ENCODE measurements around the gene C17orf67.

Gene C17orf67

GRCh38 chr17:56809820-56810179 is 23.9 kb downstream of the C17orf67 start:
- DNase-seq (ENCODE audit: extremely low read depth in 1 of 2, low read depth in 1 of 2): no peak

- DNase-seq (ENCODE audit: extremely low read depth in 1 of 2, low read depth in 1 of 2): no peak
These were observed 24.5 kb downstream of the C17orf67 start for GRCh38 chr17:56809106-56809819.

- DNase-seq (ENCODE audit: extremely low read depth in 1 of 2, low read depth in 1 of 2): no peak
These were observed 25.2 kb downstream of the C17orf67 start for GRCh38 chr17:56808503-56808902.

GRCh38 chr17:56807723-56808122 is 26.0 kb downstream of the C17orf67 start:
- no peak for DNase-seq (ENCODE audit: extremely low read depth in 1 of 2, low read depth in 1 of 2)

DNA sequence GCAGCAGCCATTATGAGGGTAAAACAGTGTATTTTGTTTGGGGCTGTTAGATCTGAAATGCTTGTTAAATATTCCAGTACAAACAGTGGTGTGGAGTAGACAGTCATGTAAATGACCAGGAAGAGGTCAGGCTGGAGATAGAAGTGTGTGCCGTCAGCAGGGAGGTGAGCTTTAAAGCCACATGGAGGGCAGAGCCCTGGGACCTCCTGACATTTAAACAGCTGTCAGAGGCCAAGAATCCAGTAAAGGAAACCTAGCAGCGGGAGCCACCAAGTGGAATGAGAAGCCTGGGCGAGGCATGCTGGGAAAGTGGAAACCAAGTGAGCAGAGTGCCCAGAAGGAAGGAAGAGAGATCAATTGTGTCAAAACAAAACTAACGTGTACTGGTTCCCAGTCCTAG is 26.8 kb downstream of the C17orf67 start:
- DNase-seq (ENCODE audit: extremely low read depth in 1 of 2, low read depth in 1 of 2): no peak

- no peak for DNase-seq (ENCODE audit: extremely low read depth in 1 of 2, low read depth in 1 of 2)
These were observed 29.3 kb downstream of the C17orf67 start for GRCh38 chr17:56804454-56804853.

- no peak for DNase-seq (ENCODE audit: extremely low read depth in 1 of 2, low read depth in 1 of 2)
These were observed 30.6 kb downstream of the C17orf67 start for GRCh38 chr17:56803071-56803470.

DNA sequence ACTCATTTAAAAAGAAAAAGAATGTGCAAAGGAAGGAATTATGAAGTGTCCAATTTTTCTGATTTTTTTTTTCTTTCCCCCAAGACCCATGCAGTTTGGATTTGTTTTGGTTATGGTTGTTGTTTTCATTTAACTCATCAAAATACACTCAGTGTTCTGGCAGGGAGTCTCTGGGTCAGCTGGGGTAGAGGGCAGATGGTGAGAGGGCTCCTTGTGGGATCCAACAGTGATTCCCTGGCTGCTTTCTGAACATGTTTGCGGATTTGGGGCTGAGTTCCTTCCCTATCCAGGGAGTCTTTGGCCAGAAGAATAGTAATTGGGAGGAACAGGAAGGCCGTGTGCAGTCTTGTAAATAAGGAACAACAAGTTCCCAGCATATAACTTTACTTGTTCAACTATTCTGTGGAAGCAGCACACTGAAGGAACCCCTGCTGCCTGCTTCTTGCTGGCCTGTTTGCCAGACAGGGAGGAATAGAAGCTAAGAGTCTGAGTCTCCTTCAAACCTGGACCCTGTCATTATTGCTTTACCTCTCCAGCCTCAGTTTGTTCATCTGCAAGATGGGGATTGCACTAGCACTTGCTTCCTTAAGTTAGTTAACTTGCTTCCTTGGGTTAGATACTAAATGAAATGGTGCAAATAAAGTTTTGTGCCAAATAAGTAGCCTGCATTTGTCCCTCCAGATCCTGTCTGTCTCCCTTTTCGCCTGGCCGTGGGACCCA is 32.1 kb downstream of the C17orf67 start:
- DNase-seq (ENCODE audit: extremely low read depth in 1 of 2, low read depth in 1 of 2): no peak

DNA sequence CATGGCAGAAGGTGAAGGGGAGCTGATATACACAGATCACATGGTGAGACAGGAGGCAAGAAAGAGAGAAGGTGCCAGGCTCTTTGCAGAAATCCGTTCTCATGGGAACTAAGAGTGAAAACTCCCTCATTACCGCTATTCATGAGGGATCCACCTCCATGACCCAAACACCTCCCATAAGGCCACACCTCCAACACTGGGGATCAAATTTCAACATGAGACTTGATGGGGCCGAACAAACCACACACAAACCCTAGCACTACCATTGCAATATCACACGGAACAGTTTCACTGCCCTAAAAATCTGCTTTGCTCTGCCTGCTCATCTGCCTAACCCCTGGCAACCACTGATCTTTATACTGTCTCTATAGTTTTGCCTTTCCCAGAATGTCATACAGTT is 34.8 kb downstream of the C17orf67 start:
- no peak for DNase-seq (ENCODE audit: extremely low read depth in 1 of 2, low read depth in 1 of 2)

DNA sequence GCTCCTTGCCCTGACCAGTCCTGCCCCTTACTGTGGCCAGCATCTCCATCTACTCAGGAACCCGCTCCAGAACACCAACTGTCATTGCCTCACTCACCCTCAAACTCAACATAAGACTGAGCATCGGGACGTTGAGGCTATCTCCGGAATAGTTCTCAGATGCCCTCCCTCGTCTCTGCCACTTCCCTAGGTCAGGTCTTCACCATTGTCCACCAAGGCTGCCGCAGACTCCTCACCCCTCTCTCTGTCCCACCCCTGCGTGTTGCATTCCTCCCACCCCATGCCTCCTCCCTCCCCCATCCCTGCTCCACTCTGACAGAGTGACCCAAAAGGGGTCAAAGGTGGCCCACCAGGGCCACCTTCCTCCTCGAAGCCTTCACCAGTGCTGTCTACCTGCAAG is 37.2 kb downstream of the C17orf67 start:
- no peak for DNase-seq (ENCODE audit: extremely low read depth in 1 of 2, low read depth in 1 of 2)

DNA sequence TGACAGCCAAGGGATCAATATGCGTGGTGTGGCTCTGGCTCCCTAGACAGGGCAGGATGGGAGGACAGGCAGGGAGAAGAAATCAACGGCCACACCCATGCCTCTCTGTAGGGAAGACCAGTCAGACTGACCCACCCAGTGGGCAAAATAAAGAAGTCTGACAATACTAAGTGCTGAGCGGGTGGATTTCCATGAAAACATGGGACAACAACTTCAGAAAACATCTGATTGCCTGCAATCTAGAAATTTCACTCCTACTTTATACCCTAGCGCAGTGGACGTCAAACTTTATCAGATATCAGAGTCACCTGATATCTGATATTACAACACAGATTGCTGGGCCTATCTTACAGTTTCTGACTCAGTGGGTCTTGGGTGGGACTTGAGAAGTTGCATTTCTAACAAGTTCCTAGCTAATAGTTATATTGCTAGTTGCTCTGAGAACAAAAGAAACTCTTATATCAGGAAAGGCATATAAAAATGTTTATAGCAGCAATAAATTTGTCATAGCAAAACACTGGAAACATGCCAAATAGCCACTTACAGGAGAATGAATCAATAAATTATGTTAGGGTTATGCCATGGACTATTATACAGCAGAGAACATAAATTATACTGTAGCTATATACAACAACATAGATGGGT is 38.4 kb downstream of the C17orf67 start:
- DNase-seq (ENCODE audit: extremely low read depth in 1 of 2, low read depth in 1 of 2): no peak

DNA sequence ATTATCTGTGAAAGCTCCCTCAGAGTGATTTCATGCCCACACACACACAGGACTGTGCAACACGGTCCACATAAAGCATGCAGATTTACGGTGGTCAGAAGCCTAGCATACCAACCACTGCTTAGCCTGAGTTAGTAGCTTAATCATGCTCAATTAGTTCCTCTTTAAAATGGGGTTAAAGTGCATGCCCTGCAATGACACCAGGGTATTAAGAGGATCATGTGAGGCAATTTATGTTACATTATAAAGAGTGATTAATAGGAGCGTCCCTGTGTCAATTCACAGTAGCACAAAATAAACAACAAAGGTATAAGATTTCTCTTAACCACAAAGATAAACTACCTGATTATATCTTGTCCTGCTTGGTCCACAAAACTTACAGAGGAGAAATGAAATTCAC is 39.8 kb downstream of the C17orf67 start:
- DNase-seq (ENCODE audit: extremely low read depth in 1 of 2, low read depth in 1 of 2): no peak

DNA sequence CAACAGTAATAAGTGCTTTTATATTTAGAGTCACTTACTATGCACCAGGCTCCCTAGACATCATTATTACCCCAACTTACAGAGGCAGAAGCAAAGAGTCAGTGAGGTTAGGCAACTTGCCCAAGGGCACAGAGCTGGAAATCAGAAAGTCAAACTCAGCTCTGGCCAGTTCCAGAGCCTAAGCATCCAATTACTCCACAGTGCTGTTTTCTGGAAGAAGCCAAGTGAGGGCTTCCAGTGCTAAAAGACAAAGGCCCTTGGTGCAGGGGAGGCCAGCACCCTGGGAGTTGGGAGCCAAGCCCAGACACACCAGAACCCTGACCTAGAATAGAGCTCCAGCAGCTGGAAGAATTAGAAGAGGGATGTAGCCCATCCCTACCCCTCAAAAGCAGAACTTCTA is 40.2 kb downstream of the C17orf67 start:
- DNase-seq (ENCODE audit: extremely low read depth in 1 of 2, low read depth in 1 of 2): no peak

DNA sequence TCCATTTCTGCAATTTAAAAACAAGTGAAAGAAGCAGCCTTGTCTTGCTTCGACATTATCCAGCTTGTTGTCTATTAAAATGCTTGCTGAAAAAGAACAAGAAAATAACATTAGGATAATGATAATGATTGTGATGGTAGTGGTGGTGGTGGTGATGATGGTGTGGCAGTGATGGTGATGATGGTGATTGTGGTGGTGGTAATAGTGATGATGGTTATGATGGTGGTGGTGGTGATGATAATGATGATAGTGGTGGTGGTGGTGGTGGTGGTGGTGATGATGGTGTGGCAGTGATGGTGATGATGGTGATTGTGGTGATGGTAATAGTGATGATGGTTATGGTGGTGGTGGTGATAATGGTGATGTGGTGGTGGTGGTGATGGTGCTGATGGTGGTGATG is 41.5 kb downstream of the C17orf67 start:
- DNase-seq (ENCODE audit: extremely low read depth in 1 of 2, low read depth in 1 of 2): no peak

- peak in 1 of 2 donors; percentile 5 for DNase-seq (ENCODE audit: extremely low read depth in 1 of 2, low read depth in 1 of 2)
These were observed 46.7 kb downstream of the C17orf67 start for GRCh38 chr17:56786989-56787482.

- DNase-seq (ENCODE audit: extremely low read depth in 1 of 2, low read depth in 1 of 2): no peak
These were observed 47.6 kb downstream of the C17orf67 start for GRCh38 chr17:56785997-56786680.

DNA sequence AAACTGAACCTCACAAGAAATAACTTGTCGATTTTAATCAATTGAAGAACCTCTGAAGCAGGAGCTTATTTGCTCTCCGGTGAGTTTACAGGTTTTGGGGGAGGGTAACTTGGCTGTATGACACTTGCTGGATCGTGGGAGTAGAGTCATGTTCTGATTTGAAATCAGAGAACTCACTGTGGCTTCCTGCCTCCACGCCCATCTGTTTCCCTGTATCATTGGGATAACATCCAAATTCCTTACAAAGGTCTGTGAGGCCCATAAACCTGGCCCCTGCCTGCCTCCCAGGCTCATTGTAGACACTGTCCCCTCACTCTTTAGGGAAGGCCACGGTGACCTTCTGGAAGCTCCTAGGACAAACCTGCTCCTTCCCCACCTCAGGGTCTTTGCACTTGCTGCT is 48.3 kb downstream of the C17orf67 start:
- no peak for DNase-seq (ENCODE audit: extremely low read depth in 1 of 2, low read depth in 1 of 2)

GRCh38 chr17:56782338-56782737 is 51.4 kb downstream of the C17orf67 start:
- no peak for DNase-seq (ENCODE audit: extremely low read depth in 1 of 2, low read depth in 1 of 2)

DNA sequence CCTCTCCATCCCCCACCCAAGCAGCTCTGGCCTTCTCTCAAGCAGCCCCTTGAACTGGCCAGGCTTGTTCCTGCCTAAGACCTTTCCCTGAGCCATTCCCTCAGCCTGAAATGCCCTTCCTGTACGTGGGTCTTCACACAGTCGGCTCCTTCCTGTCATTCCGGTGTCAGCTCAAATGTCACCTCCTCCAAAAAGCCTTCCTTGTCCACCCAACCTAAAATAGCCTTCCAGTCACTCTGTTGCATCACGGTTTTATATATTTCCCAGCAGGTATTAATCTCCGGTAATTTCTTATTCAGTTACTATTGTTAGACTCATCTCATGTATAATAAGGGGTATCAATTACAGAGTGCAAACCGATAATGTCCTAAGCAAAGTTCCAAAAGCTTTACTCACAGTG is 51.8 kb downstream of the C17orf67 start:
- DNase-seq (ENCODE audit: extremely low read depth in 1 of 2, low read depth in 1 of 2): no peak

- DNase-seq (ENCODE audit: extremely low read depth in 1 of 2, low read depth in 1 of 2): peak; percentile 57 to 81
These were observed 53.6 kb downstream of the C17orf67 start for GRCh38 chr17:56779898-56780777.
